D721Med (cell line): ENCODE measurements around the gene GLIPR2.
"Not testable (repeated sequence)": the region's sequence is repeated elsewhere in the genome, so short reads cannot be mapped to it uniquely, and the experiment has no call there.

ENCODE experiments used
- DNase-seq: peaks from one replicate; pipeline ENCODE4 v3.0.0; 2011; ENCODE audit warnings: low spot score; ENCODE audit not compliant: insufficient read length
- FAIRE-seq: peaks from 2 replicates; lab custom pipeline; 2011; peaks lifted over from hg19 to GRCh38; lab: Jason Lieb, UNC
- TF ChIP-seq, protein P1 (sequence below): IDR thresholded peaks from 2 replicates; pipeline ENCODE4 v1.5.1; 2012; ENCODE audit warnings: mild to moderate bottlenecking, control low read depth; ENCODE audit not compliant: insufficient read depth; ENCODE audit errors: missing control alignments

The GLIPR2 gene

GRCh38 chr9:36136272-36136893 is at the start of gene GLIPR2:
GLIPR2 (plus strand) TSS chr9:36136733; CDS start chr9:36136779, 46 bp downstream.
- TF ChIP-seq, protein P1, sequence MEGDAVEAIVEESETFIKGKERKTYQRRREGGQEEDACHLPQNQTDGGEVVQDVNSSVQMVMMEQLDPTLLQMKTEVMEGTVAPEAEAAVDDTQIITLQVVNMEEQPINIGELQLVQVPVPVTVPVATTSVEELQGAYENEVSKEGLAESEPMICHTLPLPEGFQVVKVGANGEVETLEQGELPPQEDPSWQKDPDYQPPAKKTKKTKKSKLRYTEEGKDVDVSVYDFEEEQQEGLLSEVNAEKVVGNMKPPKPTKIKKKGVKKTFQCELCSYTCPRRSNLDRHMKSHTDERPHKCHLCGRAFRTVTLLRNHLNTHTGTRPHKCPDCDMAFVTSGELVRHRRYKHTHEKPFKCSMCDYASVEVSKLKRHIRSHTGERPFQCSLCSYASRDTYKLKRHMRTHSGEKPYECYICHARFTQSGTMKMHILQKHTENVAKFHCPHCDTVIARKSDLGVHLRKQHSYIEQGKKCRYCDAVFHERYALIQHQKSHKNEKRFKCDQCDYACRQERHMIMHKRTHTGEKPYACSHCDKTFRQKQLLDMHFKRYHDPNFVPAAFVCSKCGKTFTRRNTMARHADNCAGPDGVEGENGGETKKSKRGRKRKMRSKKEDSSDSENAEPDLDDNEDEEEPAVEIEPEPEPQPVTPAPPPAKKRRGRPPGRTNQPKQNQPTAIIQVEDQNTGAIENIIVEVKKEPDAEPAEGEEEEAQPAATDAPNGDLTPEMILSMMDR = peak; percentile 35
- DNase-seq (peak; percentile 88), FAIRE-seq (no peak)

- DNase-seq, FAIRE-seq: not testable (repeated sequence)
These were observed 49.5 kb upstream of the GLIPR2 start for GRCh38 chr9:36087054-36087453.

DNA sequence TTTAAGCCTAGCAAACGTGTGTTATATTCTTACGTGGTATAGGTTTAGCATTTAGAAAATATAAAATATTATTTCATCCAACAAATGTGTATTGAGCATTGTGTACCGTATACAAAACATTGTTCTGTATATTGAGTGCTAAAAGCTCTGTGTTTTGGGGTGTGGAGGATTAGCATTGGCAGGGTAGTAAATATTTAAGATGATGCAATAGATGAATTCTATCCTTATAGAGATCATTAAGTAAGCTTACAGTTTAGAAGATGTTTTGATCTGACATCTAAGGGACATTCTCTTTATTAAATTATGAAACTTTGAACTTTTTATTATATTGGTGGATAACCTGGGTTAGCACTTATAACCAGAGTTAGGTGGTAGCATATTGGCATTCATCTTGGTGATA is 48.5 kb upstream of the GLIPR2 start:
- DNase-seq (no peak), FAIRE-seq (no peak)
- TF ChIP-seq, protein P1 = no peak

DNA sequence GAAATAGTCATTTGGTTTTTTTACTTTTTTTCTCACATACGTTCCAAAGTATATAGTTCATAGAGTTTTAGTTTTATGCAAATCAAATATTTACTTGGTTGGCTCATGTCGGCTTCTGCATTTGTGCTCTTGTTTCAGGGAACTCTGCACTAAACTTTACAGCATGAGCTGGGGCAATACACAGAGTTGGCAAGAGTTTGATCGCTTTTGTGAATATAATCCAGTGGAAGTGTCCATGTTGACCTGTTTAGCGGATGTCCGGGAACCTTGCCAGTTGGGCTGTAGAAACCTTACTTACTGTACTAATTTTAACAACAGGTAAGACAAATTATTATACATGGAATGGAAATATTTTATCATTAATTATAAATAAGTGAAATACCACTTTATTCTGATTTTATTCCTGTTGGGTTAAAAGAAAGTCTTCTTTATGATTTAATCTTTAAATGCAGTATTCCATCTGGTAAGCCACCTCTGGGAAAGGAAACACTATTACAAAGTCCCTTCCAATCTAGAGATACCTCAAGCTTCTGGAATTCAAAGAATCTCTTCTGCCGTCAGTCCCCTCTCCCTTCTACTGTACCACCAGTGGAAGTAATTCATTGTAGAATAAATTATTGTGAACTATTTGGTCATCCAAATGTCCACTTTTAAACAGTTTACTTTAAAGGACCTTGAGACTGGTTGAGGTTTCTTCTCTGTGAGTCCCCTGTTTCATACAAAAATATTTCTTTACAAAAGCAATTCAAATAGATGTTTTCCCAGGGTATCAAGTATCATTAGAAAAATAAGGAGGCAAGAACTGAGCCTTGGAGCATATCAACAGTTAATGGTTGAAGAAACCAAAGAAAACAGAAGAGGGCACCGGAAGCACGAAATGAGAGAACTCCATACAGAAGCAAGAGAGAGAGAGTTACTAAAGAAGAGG is 45.2 kb upstream of the GLIPR2 start:
- FAIRE-seq = no peak
- DNase-seq = no peak

DNA sequence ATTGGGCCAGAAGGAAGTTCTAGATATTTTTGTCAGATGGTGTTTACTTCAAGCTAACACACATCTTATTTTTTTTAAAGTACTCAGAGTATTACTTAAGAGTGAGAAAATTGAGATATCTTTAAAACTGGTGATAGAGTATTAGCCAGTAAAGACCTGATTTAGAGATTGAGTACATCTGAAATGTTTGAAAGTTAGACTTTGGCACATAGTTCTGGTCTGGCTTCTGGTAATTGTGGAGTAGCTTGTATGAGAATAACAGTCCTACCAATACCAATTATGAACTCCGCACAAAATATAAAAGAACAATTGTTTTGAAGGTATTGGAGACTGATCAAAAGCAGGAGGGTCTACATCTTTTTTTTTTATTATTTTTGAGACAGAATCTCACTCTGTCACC is 44.5 kb upstream of the GLIPR2 start:
- DNase-seq = no peak
- no peak for FAIRE-seq
- TF ChIP-seq, protein P1 = no peak

More for the DNA sequence above, 45.2 kb upstream of the GLIPR2 start:
- TF ChIP-seq, protein P1 = peak; percentile 18

DNA sequence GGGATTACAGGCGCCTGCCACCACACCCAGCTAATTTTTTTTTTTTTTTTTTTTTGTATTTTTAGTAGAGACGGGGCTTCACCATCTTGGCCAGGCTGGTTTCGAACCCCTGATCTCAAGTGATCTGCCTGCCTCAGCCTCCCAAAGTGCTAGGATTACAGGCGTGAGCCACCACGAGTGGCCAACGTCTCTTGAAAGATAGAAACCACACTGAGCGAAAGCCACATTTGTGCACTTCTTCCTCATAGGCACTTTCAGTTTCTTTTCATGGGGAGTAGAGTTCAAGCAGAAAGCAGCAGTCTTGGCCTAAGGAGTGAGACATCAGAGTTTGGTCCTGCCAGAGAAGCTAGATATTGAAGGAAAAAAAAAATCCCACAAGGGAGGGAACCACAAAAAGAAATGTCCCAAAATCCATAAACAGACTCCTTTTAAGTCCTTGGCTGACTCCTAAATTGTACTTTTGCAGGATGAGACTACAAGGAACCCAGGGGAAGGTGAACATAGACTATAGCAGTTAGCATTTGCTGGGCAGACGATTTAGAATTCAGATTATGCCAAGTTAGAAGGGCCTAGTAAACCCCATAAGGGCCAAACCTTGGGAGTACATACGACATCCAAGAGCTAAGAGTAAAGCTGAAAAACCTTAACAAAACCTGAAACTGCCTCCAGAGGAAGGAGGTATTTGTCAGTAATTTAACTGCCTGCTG is 43.9 kb upstream of the GLIPR2 start:
- DNase-seq = no peak
- FAIRE-seq = no peak
- TF ChIP-seq, protein P1 = no peak

DNA sequence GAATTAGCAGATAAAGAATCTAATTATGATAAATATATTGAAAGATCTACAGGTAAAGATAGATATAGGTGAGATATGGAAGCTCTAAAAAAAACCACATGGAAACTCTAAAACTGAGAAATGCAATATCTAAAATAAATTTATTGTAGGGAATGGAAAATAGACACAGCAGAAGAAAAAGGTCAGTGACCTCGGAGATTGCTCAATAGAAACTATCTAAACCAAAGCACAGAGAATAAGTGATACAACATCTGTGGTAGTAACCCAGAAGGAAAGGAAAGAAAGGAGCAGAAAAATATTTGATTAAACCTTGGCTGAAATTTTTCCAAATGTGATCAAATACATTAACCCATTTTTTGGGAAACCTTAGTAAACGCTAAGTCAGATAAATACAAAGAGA is 43.1 kb upstream of the GLIPR2 start:
- FAIRE-seq = no peak
- DNase-seq = no peak
- TF ChIP-seq, protein P1 = no peak
